Endodermal cell (in vitro differentiated cells): Measurements from ENCODE around the gene IGLL5. TPM values are rescaled to one million over a fixed set of nuclear protein-coding genes. Genes with fewer than 3 reads are reported as not detected.
"Not testable (repeated sequence)": the region's sequence is repeated elsewhere in the genome, so short reads cannot be mapped to it uniquely, and the experiment has no call there.

Experiments used
- DNase-seq: peaks from one replicate; pipeline ENCODE4 v3.0.0-alpha.2; 2017
- H3K27ac ChIP-seq: 2 replicates; pipeline ENCODE4 v1.5.1; 2013; ENCODE audit warnings: mild to moderate bottlenecking, low read depth, low read length, moderate library complexity
- H3K27me3 ChIP-seq: 2 replicates; pipeline ENCODE4 v1.6.1; 2013; ENCODE audit warnings: mild to moderate bottlenecking, low read length, moderate library complexity; ENCODE audit not compliant: insufficient read depth, control insufficient read depth, poor library complexity, severe bottlenecking
- H3K36me3 ChIP-seq: 2 replicates; pipeline ENCODE4 v1.7.0; 2013; ENCODE audit warnings: mild to moderate bottlenecking, low read length, moderate library complexity; ENCODE audit not compliant: control insufficient read depth, insufficient read depth
- H3K4me1 ChIP-seq: one replicate; pipeline ENCODE4 v1.7.0; 2013; ENCODE audit warnings: low read length; ENCODE audit not compliant: control insufficient read depth, insufficient read depth
- H3K4me3 ChIP-seq: 2 replicates; pipeline ENCODE4 v1.5.1; 2013; ENCODE audit warnings: mild to moderate bottlenecking, low read length, moderate library complexity
- H3K9ac ChIP-seq: 2 replicates; pipeline ENCODE4 v1.6.1; 2013; ENCODE audit warnings: mild to moderate bottlenecking, low read length, moderate library complexity; ENCODE audit not compliant: poor library complexity, severe bottlenecking; ENCODE audit errors: extremely low read depth
- H3K9me3 ChIP-seq: 2 replicates; pipeline ENCODE4 v1.6.1; 2013; ENCODE audit warnings: mild to moderate bottlenecking, low read length, moderate library complexity; ENCODE audit not compliant: control insufficient read depth
- H3K27ac Mint-ChIP-seq: 2 replicates; pipeline ENCODE4 v1.8.0; 2020; ENCODE audit warnings: mixed read lengths
- H3K27me3 Mint-ChIP-seq: 2 replicates; pipeline ENCODE4 v1.8.0; 2021; ENCODE audit warnings: mild to moderate bottlenecking, mixed read lengths; ENCODE audit not compliant: insufficient read depth
- H3K36me3 Mint-ChIP-seq: 2 replicates; pipeline ENCODE4 v1.8.0; 2020; ENCODE audit warnings: low read depth, mixed read lengths
- H3K4me1 Mint-ChIP-seq: 2 replicates; pipeline ENCODE4 v1.8.0; 2020; ENCODE audit warnings: mixed read lengths
- H3K4me3 Mint-ChIP-seq: 2 replicates; pipeline ENCODE4 v1.8.0; 2020; ENCODE audit warnings: mild to moderate bottlenecking, moderate library complexity, mixed read lengths
- H3K9me3 Mint-ChIP-seq: 2 replicates; pipeline ENCODE4 v1.8.0; 2020; ENCODE audit warnings: mild to moderate bottlenecking, mixed read lengths
- WGBS, 2 experiments: methylation state at CpG; one replicate each; pipeline versions ENCODE4 v1.1.5 to v1.1.7; 2013; ENCODE audit warnings: missing lambda C conversion rate in 2 of 2, mixed read lengths in 1 of 2; ENCODE audit not compliant: insufficient coverage in 1 of 2, insufficient read length in 1 of 2; 5-methylcytosine and 5-hydroxymethylcytosine counted together
- total RNA-seq, 2 donors: library from RNA; stranded (reverse); fragmentation: NEBNext Ultra II Directional in 1 of 2; extraction: Animal tissue kit (Norgen Biotek cat#: 25700) in 1 of 2; gene quantifications; 2 replicates in 1 of 2; 3 replicates in 1 of 2; pipeline ENCODE4 v1.2.1, GENCODE V29; 2021
- TF ChIP-seq, protein P1 (sequence below): fragments of 200-600 bp; sonication (generic); conservative IDR thresholded peaks from 2 replicates; pipeline ENCODE4 v1.5.0; 2021; ENCODE audit warnings: antibody characterized with exemption, mild to moderate bottlenecking

Gene IGLL5
- total RNA-seq, 2 donors from 2014 or later: not detected

DNA sequence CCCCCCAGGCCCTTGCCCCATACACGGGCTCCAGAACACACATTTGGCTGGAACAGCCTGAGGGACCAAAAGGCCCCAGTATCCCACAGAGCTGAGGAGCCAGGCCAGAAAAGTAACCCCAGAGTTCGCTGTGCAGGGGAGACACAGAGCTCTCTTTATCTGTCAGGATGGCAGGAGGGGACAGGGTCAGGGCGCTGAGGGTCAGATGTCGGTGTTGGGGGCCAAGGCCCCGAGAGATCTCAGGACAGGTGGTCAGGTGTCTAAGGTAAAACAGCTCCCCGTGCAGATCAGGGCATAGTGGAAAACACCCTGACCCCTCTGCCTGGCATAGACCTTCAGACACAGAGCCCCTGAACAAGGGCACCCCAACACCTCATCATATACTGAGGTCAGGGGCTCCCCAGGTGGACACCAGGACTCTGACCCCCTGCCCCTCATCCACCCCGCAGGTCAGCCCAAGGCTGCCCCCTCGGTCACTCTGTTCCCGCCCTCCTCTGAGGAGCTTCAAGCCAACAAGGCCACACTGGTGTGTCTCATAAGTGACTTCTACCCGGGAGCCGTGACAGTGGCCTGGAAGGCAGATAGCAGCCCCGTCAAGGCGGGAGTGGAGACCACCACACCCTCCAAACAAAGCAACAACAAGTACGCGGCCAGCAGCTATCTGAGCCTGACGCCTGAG is 13.1 kb downstream of the IGLL5 start:
- not testable (repeated sequence) for H3K36me3 Mint-ChIP-seq, H3K4me3 ChIP-seq, H3K4me3 Mint-ChIP-seq, H3K27ac Mint-ChIP-seq, H3K36me3 ChIP-seq, H3K9me3 Mint-ChIP-seq, H3K9me3 ChIP-seq, DNase-seq, H3K27ac ChIP-seq, H3K4me1 ChIP-seq, H3K9ac ChIP-seq
- H3K27me3 ChIP-seq: peaks cover 16% of the 10 kb centered on the region
- Mint-ChIP-seq H3K27me3 (peaks cover 45% of the 10 kb centered on the region), H3K4me1 (peaks cover 21% of the 10 kb centered on the region)
- 83 to 94% methylated on average over 2 to 10 of the region's 16 CpGs for WGBS, 2 experiments

DNA sequence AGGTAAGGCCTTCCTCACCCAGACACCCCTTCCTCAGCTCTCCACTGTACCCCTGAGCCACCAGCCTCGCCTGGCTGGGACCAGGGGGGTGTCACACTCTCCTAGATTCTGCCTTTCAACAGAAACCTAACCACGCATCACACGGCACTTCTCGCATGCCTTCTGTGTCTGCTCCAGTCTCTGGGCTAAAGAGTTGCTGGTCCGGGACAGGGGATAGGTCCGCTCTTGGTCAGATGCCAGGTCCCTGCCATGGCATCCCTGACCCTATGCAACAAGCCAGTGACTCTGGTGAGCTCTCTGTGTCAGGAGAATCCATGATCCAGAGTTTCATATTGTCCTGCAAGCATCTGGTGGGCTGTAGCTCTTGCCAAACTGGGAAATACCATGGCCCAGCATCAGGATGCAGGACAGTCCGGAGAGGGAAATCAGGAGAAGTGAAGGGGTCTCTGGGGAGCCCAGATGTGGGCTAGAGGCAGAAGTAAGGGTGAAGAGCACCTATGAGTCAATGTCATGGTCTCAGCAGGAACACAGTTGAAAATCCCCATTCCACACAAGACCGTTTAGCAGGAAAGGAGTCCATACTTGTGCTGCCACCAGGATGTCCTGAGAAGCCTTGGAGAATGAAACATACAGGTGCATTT is 14.1 kb downstream of the IGLL5 start:
- Mint-ChIP-seq H3K9me3 (no peaks in the 10 kb centered on the region), H3K4me3 (no peak overlapping the region), H3K36me3 (no peaks in the 10 kb centered on the region), H3K27ac (no peak overlapping the region), H3K4me1 (peaks cover 21% of the 10 kb centered on the region), H3K27me3 (peaks cover 38% of the 10 kb centered on the region)
- H3K36me3 ChIP-seq: no peaks in the 10 kb centered on the region
- H3K27ac ChIP-seq: no peak overlapping the region
- no peaks in the 10 kb centered on the region for H3K9me3 ChIP-seq
- TF ChIP-seq, protein P1, sequence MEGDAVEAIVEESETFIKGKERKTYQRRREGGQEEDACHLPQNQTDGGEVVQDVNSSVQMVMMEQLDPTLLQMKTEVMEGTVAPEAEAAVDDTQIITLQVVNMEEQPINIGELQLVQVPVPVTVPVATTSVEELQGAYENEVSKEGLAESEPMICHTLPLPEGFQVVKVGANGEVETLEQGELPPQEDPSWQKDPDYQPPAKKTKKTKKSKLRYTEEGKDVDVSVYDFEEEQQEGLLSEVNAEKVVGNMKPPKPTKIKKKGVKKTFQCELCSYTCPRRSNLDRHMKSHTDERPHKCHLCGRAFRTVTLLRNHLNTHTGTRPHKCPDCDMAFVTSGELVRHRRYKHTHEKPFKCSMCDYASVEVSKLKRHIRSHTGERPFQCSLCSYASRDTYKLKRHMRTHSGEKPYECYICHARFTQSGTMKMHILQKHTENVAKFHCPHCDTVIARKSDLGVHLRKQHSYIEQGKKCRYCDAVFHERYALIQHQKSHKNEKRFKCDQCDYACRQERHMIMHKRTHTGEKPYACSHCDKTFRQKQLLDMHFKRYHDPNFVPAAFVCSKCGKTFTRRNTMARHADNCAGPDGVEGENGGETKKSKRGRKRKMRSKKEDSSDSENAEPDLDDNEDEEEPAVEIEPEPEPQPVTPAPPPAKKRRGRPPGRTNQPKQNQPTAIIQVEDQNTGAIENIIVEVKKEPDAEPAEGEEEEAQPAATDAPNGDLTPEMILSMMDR: no peak
- peaks cover 10% of the 10 kb centered on the region for H3K27me3 ChIP-seq
- 89 to 94% methylated on average over 7 to 8 of the region's 8 CpGs for WGBS, 2 experiments
- H3K4me3 ChIP-seq: no peak overlapping the region
- H3K4me1 ChIP-seq: no peaks in the 10 kb centered on the region
- H3K9ac ChIP-seq: no peak overlapping the region
- DNase-seq: no peak

DNA sequence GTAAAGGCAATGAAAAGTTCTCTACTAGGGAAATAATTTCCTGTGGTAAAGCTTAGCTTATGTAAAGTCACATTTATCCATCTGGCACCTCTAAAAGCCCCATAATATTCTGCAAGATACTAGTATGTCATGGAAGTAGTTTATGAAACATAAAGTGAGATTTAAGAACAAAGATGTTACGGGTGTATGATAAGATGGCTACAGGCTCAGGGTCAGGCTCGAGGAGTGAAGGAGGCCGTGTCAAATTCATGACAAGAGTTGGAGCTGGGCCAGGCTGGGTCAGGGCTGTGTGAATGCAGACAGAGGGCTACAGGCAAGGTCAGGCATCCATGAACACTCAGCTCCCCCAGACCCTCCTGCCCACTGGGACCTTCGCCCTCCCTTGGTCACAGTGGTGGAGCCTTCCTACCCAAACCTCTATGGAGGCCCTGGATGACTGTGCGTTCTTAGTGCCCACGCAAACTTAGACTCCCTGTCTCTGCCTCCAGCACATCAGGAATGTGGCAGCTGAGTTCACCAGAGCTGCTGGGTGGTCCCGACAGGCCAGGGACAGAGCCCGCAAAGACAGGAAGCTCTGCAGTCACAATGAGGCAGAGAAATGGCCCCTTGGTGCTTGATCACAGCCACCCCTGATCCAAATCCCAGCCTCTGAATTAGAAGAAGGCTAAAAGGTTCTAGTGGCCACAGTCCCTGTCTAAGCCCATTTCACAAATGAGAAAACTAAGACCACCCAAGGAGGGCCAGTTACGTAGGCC is 14.8 kb downstream of the IGLL5 start:
- TF ChIP-seq, protein P1: no peak
- WGBS, 2 experiments: 91 to 98% methylated on average over 8 to 9 of the region's 9 CpGs
- peaks cover 39% of the 10 kb centered on the region for H3K27me3 Mint-ChIP-seq

More for the DNA sequence above, 14.8 kb downstream of the IGLL5 start:
- H3K4me1 Mint-ChIP-seq: peaks cover 21% of the 10 kb centered on the region
- no peaks in the 10 kb centered on the region for H3K9me3 Mint-ChIP-seq
- no peak overlapping the region for H3K27ac ChIP-seq
- H3K9me3 ChIP-seq: no peaks in the 10 kb centered on the region
- peaks cover 3% of the 10 kb centered on the region for H3K27me3 ChIP-seq
- no peaks in the 10 kb centered on the region for H3K36me3 Mint-ChIP-seq
- no peak overlapping the region for H3K4me3 ChIP-seq
- no peaks in the 10 kb centered on the region for H3K36me3 ChIP-seq
- no peak for DNase-seq
- no peak overlapping the region for H3K27ac Mint-ChIP-seq
- no peaks in the 10 kb centered on the region for H3K4me1 ChIP-seq
- H3K4me3 Mint-ChIP-seq: no peak overlapping the region
- no peak overlapping the region for H3K9ac ChIP-seq
